CD4-positive, alpha-beta T cell treated with Interleukin-10 for 1 hour (primary cell): ENCODE results near the gene ZNF121.

Experiments used
- DNase-seq: peaks from one replicate; pipeline ENCODE4 v3.0.0-alpha.2; 2020

ZNF121 gene

GRCh38 chr19:9538183-9539058 is 45.9 kb downstream of the ZNF121 start, which contains the start of gene ZNF426:
TSS of gene ZNF426 (minus strand) at chr19:9538645. CDS start at chr19:9536232, 2,413 bp downstream.
- DNase-seq = peak; percentile 87

DNA sequence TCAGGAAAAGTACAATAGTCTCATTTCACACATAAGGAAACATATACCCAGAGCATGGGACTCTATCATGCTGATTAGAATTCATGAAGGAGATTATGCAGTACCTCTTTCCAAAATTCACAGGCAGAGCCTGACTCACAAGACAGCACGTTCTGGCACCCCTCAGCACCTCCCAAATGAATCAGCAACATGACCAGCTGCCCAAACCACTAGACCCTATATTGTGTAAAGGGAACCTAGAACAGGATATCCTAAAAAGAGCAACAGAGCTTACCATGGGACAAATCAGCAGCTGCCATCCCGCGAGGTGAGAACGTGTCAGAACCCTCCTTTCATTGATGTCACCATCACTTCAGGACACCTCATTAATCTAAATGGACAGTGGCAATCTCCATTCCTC is 48.4 kb downstream of the ZNF121 start:
- no peak for DNase-seq

- no peak for DNase-seq
Measured at GRCh38 chr19:9531933-9532332, 52.4 kb downstream of the ZNF121 start.

- DNase-seq = no peak
Measured at GRCh38 chr19:9528757-9529336, 55.5 kb downstream of the ZNF121 start.

DNA sequence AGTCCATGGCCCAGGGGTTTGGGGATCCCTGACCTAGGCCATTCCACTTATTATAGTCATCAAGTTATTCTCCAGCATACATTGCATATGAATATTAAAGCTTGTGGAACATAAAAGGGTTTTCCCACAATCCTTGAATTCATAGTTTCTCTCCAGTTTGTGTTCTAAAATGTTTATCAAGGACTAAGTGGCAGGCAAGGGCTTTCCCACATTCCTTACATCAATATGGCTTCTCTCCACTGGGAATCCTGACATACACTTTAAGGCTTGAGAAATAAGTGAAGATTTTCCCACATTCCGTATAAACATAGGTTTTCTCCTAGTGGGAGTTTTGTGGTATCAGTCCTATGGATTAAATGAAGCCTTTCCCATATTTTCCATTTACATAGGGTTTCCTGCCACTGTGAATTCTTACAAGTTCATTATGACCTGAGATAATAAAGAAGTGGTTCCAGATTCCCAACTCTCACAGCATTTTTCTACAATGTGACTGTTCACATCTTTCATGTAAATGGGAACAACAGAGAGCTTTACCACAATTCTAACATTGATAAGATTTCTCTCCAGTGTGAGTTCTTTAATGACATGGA is 60.3 kb downstream of the ZNF121 start:
- DNase-seq = no peak
